GM10847 (cell line): ENCODE results near the gene TIAM2.

Experiments used
- POLR2A ChIP-seq: IDR thresholded peaks from 2 replicates; pipeline ENCODE4 v1.6.1; 2011; ENCODE audit not compliant: insufficient read length; ENCODE audit errors: extremely low read depth

TIAM2 gene

GRCh38 chr6:155061381-155061780, 66.3 kb downstream of the TIAM2 start:
- TF ChIP-seq POLR2A, result no peak

GRCh38 chr6:155062866-155063341, 67.8 kb downstream of the TIAM2 start:
- no peak for TF ChIP-seq POLR2A

GRCh38 chr6:155064303-155064702, 69.2 kb downstream of the TIAM2 start:
- TF ChIP-seq POLR2A, result no peak

DNA sequence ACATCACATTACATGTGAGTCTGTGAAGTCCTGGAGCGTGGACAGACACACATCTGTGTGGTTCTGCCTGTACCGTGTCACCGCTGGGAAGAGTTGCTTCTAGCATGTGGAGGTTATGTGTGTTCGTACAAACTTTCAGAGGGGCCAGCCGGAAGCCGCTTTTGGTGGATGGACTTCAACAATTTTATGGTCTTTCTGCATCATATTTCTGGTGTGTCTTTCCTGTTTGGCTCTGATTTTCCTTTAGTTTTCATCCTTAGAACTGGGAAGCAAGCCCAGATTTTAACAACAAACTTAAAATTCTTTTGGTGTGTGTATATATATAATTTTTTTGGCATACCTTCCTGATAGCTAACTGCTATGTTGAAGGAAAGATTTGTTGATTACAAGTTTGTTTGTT, 71.2 kb downstream of the TIAM2 start:
- TF ChIP-seq POLR2A, result no peak

DNA sequence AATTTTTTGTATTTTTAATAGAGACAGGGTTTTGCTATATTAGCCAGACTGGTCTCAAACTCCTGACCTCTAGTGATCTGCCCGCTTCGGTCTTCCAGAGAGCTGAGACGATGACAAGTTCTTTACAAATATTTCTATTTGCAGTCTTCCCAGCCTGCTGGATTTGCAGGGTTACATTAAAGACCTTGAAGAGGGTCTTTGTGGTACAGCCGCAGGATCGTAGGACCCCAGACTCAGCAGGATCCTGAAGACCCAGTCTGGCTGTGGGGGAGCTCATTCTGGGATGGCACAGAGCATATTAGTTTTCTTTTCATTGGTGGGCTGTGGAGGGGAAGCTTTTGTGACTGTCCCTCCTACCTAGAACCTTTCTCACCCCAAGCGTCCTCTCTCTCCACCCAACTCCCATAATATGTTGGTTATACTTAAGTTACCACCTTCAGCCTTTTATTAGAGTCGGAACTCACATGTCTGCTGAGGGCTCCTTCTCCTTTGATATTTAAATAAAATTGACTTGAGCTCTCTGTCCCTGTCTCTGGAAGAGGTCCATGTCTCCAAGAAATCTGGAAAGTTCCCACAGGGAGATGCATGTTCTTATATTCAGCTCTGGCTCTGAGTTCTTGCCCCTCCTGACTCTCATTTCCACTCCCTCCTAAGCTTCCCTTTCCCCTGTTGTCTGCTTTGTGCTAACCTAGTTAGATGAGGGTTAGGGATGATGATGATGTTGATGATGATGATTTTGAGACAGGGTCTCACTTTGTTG, 72.0 kb downstream of the TIAM2 start:
- TF ChIP-seq POLR2A, result no peak

- TF ChIP-seq POLR2A, result no peak
Observed at GRCh38 chr6:155067956-155068615, 73.0 kb downstream of the TIAM2 start.

DNA sequence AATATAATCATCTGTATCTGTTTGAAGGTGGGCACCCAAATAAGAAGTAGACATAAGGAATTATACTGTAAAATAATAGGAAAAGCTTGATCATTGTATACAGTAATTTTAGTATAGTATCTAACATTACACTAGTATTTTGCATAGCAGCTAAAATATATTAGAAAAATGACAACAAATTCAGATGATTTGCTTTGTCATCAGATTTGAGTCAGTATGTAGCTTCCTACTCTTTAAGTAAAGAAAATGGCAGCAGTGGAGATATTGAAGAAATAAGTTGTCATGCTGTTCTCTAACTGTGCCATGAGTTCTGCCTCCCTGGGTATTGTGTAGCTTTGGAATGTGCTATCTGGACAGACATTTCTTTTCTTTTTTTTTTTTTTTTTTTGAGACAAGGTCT, 74.4 kb downstream of the TIAM2 start:
- no peak for TF ChIP-seq POLR2A

GRCh38 chr6:155075930-155076695, 81.0 kb downstream of the TIAM2 start:
- no peak for TF ChIP-seq POLR2A

DNA sequence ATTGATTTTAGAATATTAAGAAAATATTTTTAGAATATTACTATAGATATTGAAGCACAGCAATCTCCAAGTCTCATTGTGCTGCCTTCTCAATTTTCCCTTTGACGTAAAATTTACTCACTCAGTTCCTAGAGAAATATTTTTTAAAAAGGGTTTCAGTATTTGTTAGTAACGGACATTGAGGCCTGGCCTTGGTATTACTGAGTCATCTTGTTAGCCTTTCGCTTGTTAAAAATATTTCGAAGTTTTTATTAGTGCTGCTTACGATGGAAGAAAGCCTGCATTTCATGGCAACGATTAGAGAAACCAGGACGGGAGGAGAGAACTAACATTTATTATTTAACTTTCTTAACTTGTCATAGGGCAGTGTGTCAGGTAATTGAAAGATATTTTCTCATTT, 82.2 kb downstream of the TIAM2 start:
- TF ChIP-seq POLR2A, result no peak

DNA sequence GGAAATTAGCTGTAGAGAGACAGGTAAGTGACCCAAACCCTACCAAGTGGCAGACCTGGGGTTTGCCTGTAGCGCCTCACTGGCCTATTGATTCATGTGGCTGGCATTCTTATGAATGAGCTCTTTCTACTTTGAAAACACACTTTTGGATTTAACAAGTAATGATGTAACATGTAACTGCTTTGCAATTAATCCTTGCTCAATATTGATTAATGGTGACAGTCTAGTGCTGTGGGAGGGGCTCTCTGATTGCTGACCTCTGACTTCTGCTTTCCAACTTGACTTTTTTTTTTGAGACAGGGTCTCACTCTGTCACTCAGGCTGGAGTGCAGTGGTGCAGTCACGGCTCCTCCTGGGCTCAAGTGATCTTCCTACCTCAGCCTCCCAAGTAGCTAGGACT, 82.7 kb downstream of the TIAM2 start:
- no peak for TF ChIP-seq POLR2A

DNA sequence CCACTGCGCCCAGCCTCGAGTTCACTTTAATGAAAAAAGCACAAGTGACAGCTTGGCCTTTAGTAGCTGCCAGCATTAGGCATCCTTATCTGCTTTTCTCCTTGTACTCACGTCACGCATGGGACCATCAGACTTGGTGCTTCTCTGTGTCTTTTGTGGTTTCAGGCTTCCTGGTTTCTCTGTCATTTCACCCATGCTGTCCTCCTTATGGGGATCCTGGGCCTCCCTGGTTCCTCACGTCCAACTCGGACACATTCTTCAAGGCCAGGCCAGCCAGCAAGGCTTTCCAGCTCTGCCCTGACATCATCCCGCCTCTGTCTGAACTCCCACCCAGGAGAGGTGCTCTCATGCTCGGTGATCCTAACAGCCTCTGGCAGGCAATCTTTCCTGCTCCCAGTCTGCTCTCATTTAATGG, 83.2 kb downstream of the TIAM2 start:
- TF ChIP-seq POLR2A, result no peak

GRCh38 chr6:155079985-155080452, 84.9 kb downstream of the TIAM2 start:
- no peak for TF ChIP-seq POLR2A

- TF ChIP-seq POLR2A, result no peak
Observed at GRCh38 chr6:155080881-155081845, 86.0 kb downstream of the TIAM2 start.

DNA sequence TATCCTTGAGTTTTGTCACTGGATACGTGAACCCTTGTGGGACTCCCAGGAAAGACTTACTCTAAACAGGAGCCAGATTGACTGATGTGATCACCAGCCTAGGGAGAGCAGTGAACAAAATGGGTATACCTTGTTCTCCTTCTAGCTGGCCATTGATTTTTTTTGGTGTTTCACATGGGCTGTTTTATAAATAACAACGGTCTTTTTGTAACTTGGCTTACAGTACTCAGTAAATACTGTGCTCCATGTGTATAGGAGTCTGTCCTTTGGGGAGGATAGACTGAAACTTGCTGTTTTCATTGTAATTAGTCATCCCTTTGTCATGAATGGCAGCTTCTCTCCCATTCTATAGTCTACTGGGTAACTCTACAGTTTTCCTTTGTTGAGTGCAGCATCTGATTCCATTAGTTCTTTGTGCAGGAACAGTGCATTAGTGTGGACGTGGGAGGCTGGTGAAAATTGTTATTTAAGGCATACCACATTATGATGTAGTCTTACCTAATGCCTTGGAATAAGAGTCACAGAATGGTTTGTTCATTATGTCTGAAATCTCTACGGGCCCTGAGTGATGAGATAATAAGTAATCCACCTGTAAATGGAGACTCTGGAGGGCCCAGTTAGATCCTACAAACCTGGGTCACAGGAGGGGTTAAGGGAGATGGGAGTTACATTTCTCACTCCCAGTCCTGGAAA, 89.5 kb downstream of the TIAM2 start:
- TF ChIP-seq POLR2A, result no peak
